Glutamatergic neuron (in vitro differentiated cells): Measurements from ENCODE around the gene MORN4. TPM values are rescaled to one million over a fixed set of nuclear protein-coding genes. Genes with fewer than 3 reads are reported as not detected.

Source experiments
- DNase-seq: peaks from one replicate; pipeline ENCODE4 v3.0.0; 2022
- H3K27ac Mint-ChIP-seq: one replicate; pipeline ENCODE4 v1.8.0; 2020; ENCODE audit warnings: mild to moderate bottlenecking, mixed read lengths, inconsistent platforms; ENCODE audit not compliant: unreplicated experiment
- H3K27me3 Mint-ChIP-seq: one replicate; pipeline ENCODE4 v1.8.0; 2020; ENCODE audit warnings: mild to moderate bottlenecking, moderate library complexity, mixed read lengths, inconsistent platforms; ENCODE audit not compliant: unreplicated experiment
- H3K36me3 Mint-ChIP-seq: one replicate; pipeline ENCODE4 v1.8.0; 2020; ENCODE audit warnings: mild to moderate bottlenecking, mixed read lengths, inconsistent platforms; ENCODE audit not compliant: unreplicated experiment
- H3K4me1 Mint-ChIP-seq: one replicate; pipeline ENCODE4 v1.8.0; 2020; ENCODE audit warnings: mild to moderate bottlenecking, low read depth, mixed read lengths, inconsistent platforms; ENCODE audit not compliant: unreplicated experiment
- H3K4me3 Mint-ChIP-seq: one replicate; pipeline ENCODE4 v1.8.0; 2020; ENCODE audit warnings: mild to moderate bottlenecking, mixed read lengths, inconsistent platforms; ENCODE audit not compliant: unreplicated experiment
- H3K9me3 Mint-ChIP-seq: one replicate; pipeline ENCODE4 v1.8.0; 2020; ENCODE audit warnings: mild to moderate bottlenecking, moderate library complexity, mixed read lengths, inconsistent platforms; ENCODE audit not compliant: unreplicated experiment
- total RNA-seq: library from RNA; stranded (reverse); fragmentation: NEBNext Ultra II Directional; extraction: Animal tissue kit (Norgen Biotek cat#: 25700); gene quantifications from one replicate; pipeline ENCODE4 v1.2.1, GENCODE V29; 2021; ENCODE audit not compliant: unreplicated experiment
- TF ChIP-seq, protein P1 (sequence below): fragments of 200-600 bp; sonication (generic); IDR thresholded peaks from one replicate; pipeline ENCODE4 v1.5.0; 2021; ENCODE audit not compliant: partially characterized antibody, unreplicated experiment

MORN4 gene
- total RNA-seq, 1 donor from 2014 or later, result 31.4 TPM

DNA sequence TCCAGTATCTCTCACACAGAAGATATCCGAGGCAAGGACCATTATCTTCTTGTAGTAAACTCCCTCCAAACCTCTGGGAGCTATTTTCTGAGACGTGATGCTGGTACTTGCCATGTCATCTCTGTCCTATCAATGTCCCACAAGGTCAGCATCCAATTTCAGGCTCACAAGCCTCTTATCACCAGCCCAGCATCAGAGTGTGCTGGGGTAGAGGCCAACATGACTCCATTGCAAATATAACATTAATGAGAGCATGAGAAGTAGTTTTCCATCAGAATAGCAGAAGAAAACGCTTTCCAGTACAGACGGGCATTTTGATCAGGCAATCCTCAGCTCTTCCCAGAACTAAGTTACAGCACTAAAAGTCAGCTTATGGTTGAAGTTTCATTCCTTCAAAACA lies 5.6 kb downstream of the MORN4 start:
- no peaks in the 10 kb centered on the region for H3K9me3 Mint-ChIP-seq
- H3K27ac Mint-ChIP-seq, result no peak overlapping the region
- H3K4me3 Mint-ChIP-seq, result no peak overlapping the region
- peaks cover 4% of the 10 kb centered on the region for H3K27me3 Mint-ChIP-seq
- H3K36me3 Mint-ChIP-seq, result no peaks in the 10 kb centered on the region
- DNase-seq, result no peak
- H3K4me1 Mint-ChIP-seq, result no peaks in the 10 kb centered on the region
- TF ChIP-seq, protein P1, sequence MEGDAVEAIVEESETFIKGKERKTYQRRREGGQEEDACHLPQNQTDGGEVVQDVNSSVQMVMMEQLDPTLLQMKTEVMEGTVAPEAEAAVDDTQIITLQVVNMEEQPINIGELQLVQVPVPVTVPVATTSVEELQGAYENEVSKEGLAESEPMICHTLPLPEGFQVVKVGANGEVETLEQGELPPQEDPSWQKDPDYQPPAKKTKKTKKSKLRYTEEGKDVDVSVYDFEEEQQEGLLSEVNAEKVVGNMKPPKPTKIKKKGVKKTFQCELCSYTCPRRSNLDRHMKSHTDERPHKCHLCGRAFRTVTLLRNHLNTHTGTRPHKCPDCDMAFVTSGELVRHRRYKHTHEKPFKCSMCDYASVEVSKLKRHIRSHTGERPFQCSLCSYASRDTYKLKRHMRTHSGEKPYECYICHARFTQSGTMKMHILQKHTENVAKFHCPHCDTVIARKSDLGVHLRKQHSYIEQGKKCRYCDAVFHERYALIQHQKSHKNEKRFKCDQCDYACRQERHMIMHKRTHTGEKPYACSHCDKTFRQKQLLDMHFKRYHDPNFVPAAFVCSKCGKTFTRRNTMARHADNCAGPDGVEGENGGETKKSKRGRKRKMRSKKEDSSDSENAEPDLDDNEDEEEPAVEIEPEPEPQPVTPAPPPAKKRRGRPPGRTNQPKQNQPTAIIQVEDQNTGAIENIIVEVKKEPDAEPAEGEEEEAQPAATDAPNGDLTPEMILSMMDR, result no peak

DNA sequence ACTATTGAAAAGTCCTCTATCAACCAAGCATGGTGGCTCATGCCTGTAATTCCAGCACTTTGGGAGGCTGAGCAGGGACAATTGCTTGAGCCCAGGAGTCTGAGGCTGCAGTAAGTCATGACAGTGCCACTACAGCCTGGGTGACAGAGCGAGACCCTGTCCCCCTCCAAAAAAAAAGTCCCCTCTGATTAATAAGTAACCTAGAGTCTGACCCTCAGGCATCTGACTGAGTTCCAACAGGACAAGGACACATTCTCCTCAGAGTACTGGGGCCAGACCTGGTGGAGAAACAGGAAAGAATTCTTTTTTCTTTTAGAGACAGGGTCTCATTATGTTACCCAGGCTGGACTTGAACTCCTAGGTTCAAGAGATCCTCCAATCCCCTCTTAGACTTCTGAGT lies 10.0 kb downstream of the MORN4 start:
- DNase-seq, result no peak
- Mint-ChIP-seq H3K9me3 (peaks cover 2% of the 10 kb centered on the region), H3K4me3 (no peak overlapping the region), H3K36me3 (no peaks in the 10 kb centered on the region), H3K4me1 (no peaks in the 10 kb centered on the region), H3K27me3 (no peaks in the 10 kb centered on the region), H3K27ac (no peak overlapping the region)
- TF ChIP-seq, protein P1, result no peak

DNA sequence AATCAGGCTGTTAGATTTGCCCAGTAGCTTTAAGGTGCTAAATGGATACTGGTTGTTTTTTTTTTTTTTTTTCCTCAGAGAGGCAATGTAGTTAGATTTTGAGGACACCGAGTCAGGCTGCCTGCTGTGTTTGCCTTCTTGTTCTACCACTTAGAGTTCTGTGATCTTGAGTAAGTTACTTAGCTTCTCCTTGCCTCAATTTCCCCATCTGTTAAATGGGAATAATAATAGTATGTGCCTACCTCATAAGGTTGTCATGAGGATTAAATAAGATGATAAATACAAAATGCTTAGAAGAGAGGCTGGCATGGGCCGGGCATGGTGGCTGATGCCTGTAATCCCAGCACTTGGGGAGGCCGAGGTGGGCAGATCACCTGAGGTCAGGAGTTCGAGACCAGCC lies 14.6 kb downstream of the MORN4 start:
- Mint-ChIP-seq H3K36me3 (no peaks in the 10 kb centered on the region), H3K27ac (no peak overlapping the region), H3K4me3 (no peak overlapping the region), H3K4me1 (no peaks in the 10 kb centered on the region), H3K27me3 (no peaks in the 10 kb centered on the region), H3K9me3 (peaks cover 2% of the 10 kb centered on the region)
- DNase-seq, result no peak
- TF ChIP-seq, protein P1, result no peak

DNA sequence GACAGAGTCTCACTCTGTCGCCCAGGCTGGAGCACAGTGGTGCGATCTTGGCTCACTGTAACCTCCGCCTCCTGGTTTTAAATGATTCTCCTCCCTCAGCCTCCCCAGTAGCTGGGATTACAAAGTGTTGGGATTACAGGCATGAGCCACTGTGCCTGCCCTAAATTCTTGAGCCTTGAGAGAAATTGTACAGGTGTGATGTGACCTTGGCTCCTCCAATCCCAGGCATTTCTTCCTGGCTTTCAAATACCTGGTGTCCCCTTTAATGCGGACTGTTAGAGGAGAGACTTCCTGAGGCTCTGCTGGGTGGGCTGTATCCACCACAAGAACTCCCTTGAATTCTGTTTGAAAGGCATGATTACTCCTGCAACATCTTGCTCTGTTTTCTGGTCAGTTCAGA lies 15.0 kb downstream of the MORN4 start:
- DNase-seq, result no peak
- Mint-ChIP-seq H3K27ac (no peak overlapping the region), H3K27me3 (no peaks in the 10 kb centered on the region), H3K4me1 (no peaks in the 10 kb centered on the region), H3K36me3 (no peaks in the 10 kb centered on the region), H3K4me3 (no peak overlapping the region), H3K9me3 (peaks cover 2% of the 10 kb centered on the region)
- TF ChIP-seq, protein P1, result no peak

DNA sequence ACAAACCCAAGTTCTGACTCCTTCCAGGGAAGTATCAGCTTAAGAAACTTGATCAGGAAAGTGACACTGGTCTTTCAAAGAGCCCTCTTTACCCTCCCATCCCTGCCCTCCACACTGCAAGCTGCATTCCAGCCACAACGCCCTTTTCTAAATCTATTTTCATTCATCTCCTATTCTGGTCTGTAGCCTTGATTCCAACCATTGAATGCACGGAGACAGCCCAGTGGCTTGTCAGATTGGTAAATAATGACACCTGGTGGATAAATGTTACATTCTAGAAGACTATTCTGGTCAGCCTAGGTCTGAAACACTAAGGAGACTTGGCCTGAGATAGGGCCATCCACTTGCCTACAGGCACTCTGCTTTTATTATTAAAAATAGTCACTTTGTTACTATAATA lies 20.9 kb downstream of the MORN4 start:
- Mint-ChIP-seq H3K4me1 (peaks cover 4% of the 10 kb centered on the region), H3K27ac (no peak overlapping the region), H3K36me3 (no peaks in the 10 kb centered on the region), H3K27me3 (no peaks in the 10 kb centered on the region), H3K9me3 (no peaks in the 10 kb centered on the region), H3K4me3 (no peak overlapping the region)
- TF ChIP-seq, protein P1, result no peak
- DNase-seq, result no peak
